K562 (cell line): ENCODE results near the gene OOSP1. TPM values are rescaled to one million over a fixed set of nuclear protein-coding genes. Genes with fewer than 3 reads are reported as not detected.
A peak's percentile ranks its signal among the peaks of the same experiment; 100 is the strongest.

Experiments used
- ARID1B ChIP-seq: fragments of 450-650 bp; IDR thresholded peaks from 2 replicates; pipeline ENCODE4 v1.6.1; 2016; ENCODE audit warnings: antibody characterized with exemption, mild to moderate bottlenecking, inconsistent platforms
- CREM ChIP-seq: IDR thresholded peaks from 2 replicates; pipeline ENCODE4 v1.6.1; 2014; ENCODE audit warnings: antibody characterized with exemption, low read depth
- CTBP1 ChIP-seq: fragments of 450-650 bp; IDR thresholded peaks from 2 replicates; pipeline ENCODE4 v1.6.1; 2016; ENCODE audit warnings: borderline replicate concordance
- KDM4B ChIP-seq, 2 experiments: fragments of 450-650 bp in 1 of 2; sonication (generic) in 1 of 2; IDR thresholded peaks; 2 replicates each; pipeline ENCODE4 v1.6.1; 2016 to 2017; ENCODE audit warnings: borderline replicate concordance in 2 of 2, antibody characterized with exemption in 1 of 2, low read depth in 1 of 2, mild to moderate bottlenecking in 1 of 2
- MAFF ChIP-seq: IDR thresholded peaks from 2 replicates; pipeline ENCODE4 v1.6.1; 2012; ENCODE audit warnings: low read length, improper control_type of control experiment
- PHB ChIP-seq: fragments of 250-450 bp; sonication (Bioruptor Pico); IDR thresholded peaks from 2 replicates; pipeline ENCODE4 v1.5.0; 2021
- TOE1 ChIP-seq, 2 experiments: fragments of 450-650 bp in 1 of 2; sonication (generic) in 1 of 2; formaldehyde crosslinking in 1 of 2; IDR thresholded peaks; 2 replicates each; pipeline versions ENCODE4 v1.7.1 to v1.8.0; 2016 to 2022; ENCODE audit warnings: borderline replicate concordance in 2 of 2, mild to moderate bottlenecking in 2 of 2, antibody characterized with exemption in 1 of 2, inconsistent platforms in 1 of 2, low read depth in 1 of 2, missing genetic modification reagents in 1 of 2, moderate library complexity in 1 of 2
- YY1 ChIP-seq, 3 experiments: IDR thresholded peaks; 2 replicates each; pipeline ENCODE4 v1.6.1; 2011; ENCODE audit warnings: low read length in 2 of 3, mild to moderate bottlenecking in 2 of 3, moderate library complexity in 2 of 3, borderline replicate concordance in 1 of 3, control low read depth in 1 of 3, low read depth in 1 of 3; ENCODE audit not compliant: insufficient read depth in 3 of 3, insufficient replicate concordance in 2 of 3, control insufficient read depth in 1 of 3, insufficient read length in 1 of 3; ENCODE audit errors: extremely low read depth in 1 of 3
- ZNF175 ChIP-seq: fragments of 200-800 bp; sonication (Bioruptor generic); IDR thresholded peaks from 2 replicates; pipeline ENCODE4 v1.6.1; 2016; ENCODE audit warnings: low read depth, mild to moderate bottlenecking, missing genetic modification characterization, missing compliant biosample characterization
- ZNF232 ChIP-seq: sonication (generic); formaldehyde crosslinking; IDR thresholded peaks from 2 replicates; pipeline ENCODE4 v1.8.0; 2022; ENCODE audit warnings: mild to moderate bottlenecking, missing genetic modification reagents
- ZNF263 ChIP-seq: sonication (generic); formaldehyde crosslinking; IDR thresholded peaks from 2 replicates; pipeline ENCODE4 v1.8.0; 2022; ENCODE audit warnings: mild to moderate bottlenecking, missing genetic modification reagents, borderline replicate concordance
- ZNF507 ChIP-seq: conservative IDR thresholded peaks from 2 replicates; pipeline ENCODE4 v1.6.1; 2017; ENCODE audit warnings: missing genetic modification characterization, missing compliant biosample characterization
- polyA plus RNA-seq, 8 experiments: library from polyadenylated mRNA; depleted of rRNA in 4 of 8; stranded (reverse) in 5 of 8; unstranded in 3 of 8; fragments of >200 nt; fragmentation: Nextera tagmentation in 2 of 8; fragmentation: Illumina TruSeq in 1 of 8; extraction: Ambion mirVana in 2 of 8; extraction: Trizol in 1 of 8; gene quantifications; 2 replicates each; pipeline versions ENCODE4 v1.2.1 to v1.2.3, GENCODE V29; 2011 to 2014; ENCODE audit warnings: inconsistent platforms in 1 of 8, missing spikeins in 1 of 8
- total RNA-seq, 7 experiments: library from RNA; depleted of rRNA in 6 of 7; stranded (reverse); fragments of >200 nt in 6 of 7; fragmentation: Illumina TruSeq in 2 of 7; extraction: Trizol in 2 of 7; gene quantifications; 2 replicates each; pipeline versions ENCODE4 v1.2.1 to v1.2.3, GENCODE V29; 2011 to 2021; ENCODE audit warnings: low replicate concordance in 1 of 7
- TF ChIP-seq, protein P1 (sequence below), 2 experiments: fragments of 450-650 bp; formaldehyde crosslinking in 1 of 2; IDR thresholded peaks; 2 replicates each; pipeline versions ENCODE4 v1.4.0 to v1.6.1; 2014 to 2020; ENCODE audit warnings: mild to moderate bottlenecking in 2 of 2, borderline replicate concordance in 1 of 2, low read depth in 1 of 2
- TF ChIP-seq, protein P2 (sequence below): fragments of 450-650 bp; formaldehyde crosslinking; IDR thresholded peaks from 2 replicates; pipeline ENCODE4 v1.4.0; 2020; ENCODE audit warnings: mild to moderate bottlenecking

Gene OOSP1
- total and polyA plus RNA-seq, 9 of the 15 experiments (the other 6 are each of a cell fraction or from before 2014, with no cell fraction given) = 0.14 to 3.0 (median 0.61) TPM

DNA sequence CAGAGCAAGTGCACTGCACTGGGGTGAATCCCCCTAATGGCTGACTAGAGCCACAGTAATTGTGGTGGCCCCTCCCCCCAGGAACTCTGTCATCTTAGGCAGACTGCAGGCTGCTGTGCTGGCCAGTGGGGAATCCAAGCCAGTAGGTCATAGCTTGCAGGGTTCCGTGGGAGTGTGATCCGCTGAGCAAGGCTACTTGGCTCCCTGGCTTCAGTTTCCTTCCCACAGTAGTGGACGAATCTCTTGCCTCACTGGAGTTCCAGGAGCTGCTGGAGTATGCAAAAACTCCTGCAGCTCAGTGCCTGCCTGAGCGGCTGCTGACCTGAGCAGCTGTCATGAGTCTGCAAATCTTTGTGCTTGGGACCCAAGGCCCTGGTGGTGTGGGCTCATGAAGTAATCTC lies 46.5 kb upstream of the OOSP1 start (continued):
- TF ChIP-seq, protein P1, sequence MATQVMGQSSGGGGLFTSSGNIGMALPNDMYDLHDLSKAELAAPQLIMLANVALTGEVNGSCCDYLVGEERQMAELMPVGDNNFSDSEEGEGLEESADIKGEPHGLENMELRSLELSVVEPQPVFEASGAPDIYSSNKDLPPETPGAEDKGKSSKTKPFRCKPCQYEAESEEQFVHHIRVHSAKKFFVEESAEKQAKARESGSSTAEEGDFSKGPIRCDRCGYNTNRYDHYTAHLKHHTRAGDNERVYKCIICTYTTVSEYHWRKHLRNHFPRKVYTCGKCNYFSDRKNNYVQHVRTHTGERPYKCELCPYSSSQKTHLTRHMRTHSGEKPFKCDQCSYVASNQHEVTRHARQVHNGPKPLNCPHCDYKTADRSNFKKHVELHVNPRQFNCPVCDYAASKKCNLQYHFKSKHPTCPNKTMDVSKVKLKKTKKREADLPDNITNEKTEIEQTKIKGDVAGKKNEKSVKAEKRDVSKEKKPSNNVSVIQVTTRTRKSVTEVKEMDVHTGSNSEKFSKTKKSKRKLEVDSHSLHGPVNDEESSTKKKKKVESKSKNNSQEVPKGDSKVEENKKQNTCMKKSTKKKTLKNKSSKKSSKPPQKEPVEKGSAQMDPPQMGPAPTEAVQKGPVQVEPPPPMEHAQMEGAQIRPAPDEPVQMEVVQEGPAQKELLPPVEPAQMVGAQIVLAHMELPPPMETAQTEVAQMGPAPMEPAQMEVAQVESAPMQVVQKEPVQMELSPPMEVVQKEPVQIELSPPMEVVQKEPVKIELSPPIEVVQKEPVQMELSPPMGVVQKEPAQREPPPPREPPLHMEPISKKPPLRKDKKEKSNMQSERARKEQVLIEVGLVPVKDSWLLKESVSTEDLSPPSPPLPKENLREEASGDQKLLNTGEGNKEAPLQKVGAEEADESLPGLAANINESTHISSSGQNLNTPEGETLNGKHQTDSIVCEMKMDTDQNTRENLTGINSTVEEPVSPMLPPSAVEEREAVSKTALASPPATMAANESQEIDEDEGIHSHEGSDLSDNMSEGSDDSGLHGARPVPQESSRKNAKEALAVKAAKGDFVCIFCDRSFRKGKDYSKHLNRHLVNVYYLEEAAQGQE (IDR thresholded peaks at IDR 0.05; ENCODE audit: borderline replicate concordance) = no peak
- TF ChIP-seq, protein P1 (CRISPR knock-in tag; IDR thresholded peaks at IDR 0.05; ENCODE audit: low read depth) = no peak
- TF ChIP-seq TOE1 (IDR thresholded peaks at IDR 0.05; ENCODE audit: borderline replicate concordance) (0 out of 2 replicates have a peak, but pooled peaks have one; percentile 22), TOE1 (CRISPR knock-in tag; IDR thresholded peaks at IDR 0.05; ENCODE audit: borderline replicate concordance, low read depth) (no peak), ZNF507 (no peak), ARID1B (peak; percentile 38; the same call in 1 of the 2 replicates), KDM4B (IDR thresholded peaks at IDR 0.05; ENCODE audit: borderline replicate concordance in 2 of 2, low read depth in 1 of 2) (no peak), ZNF175 (CRISPR knock-in tag) (no peak), CREM (peak; percentile 69), MAFF (peak; percentile 49; the same call in 1 of the 2 replicates), PHB (CRISPR knock-in tag) (no peak), ZNF263 (CRISPR knock-in tag) (no peak), YY1 (IDR thresholded peaks at IDR 0.05; ENCODE audit: borderline replicate concordance in 1 of 3, control insufficient read depth in 1 of 3, extremely low read depth in 1 of 3, insufficient read depth in 3 of 3, insufficient read length in 1 of 3, insufficient replicate concordance in 2 of 3, low read depth in 1 of 3, low read length in 2 of 3) (peak in 2 of 3 experiments; percentile 22 to 79), ZNF232 (no peak), CTBP1 (no peak)
- TF ChIP-seq, protein P2, sequence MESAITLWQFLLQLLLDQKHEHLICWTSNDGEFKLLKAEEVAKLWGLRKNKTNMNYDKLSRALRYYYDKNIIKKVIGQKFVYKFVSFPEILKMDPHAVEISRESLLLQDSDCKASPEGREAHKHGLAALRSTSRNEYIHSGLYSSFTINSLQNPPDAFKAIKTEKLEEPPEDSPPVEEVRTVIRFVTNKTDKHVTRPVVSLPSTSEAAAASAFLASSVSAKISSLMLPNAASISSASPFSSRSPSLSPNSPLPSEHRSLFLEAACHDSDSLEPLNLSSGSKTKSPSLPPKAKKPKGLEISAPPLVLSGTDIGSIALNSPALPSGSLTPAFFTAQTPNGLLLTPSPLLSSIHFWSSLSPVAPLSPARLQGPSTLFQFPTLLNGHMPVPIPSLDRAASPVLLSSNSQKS = no peak
